ENCODE measurements around the gene SNCB.

DNA sequence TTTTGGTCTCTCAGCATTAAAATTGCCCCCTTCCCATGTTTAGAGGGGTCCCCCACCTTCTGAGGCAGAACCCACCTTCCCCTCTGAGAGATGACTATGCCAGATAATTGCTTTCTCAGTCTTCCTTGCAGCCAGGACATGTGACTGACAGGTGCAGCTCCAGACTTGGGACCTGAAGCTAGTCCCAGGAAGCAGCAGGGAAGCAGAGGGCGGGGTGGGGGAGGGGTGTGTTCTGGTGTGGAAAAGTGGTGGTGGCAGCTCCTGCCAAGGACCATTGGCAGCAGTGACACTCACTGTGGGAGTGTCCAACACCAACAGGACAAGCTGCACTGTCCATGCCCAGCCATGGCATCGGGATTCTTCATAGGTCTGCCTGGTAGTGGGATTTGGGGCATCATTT lies 2.4 kb upstream of the SNCB start:
- TF ChIP-seq MAFK (IDR thresholded peaks at IDR 0.05; ENCODE audit: low read depth, low read length): no peak
- TF ChIP-seq, protein P1, sequence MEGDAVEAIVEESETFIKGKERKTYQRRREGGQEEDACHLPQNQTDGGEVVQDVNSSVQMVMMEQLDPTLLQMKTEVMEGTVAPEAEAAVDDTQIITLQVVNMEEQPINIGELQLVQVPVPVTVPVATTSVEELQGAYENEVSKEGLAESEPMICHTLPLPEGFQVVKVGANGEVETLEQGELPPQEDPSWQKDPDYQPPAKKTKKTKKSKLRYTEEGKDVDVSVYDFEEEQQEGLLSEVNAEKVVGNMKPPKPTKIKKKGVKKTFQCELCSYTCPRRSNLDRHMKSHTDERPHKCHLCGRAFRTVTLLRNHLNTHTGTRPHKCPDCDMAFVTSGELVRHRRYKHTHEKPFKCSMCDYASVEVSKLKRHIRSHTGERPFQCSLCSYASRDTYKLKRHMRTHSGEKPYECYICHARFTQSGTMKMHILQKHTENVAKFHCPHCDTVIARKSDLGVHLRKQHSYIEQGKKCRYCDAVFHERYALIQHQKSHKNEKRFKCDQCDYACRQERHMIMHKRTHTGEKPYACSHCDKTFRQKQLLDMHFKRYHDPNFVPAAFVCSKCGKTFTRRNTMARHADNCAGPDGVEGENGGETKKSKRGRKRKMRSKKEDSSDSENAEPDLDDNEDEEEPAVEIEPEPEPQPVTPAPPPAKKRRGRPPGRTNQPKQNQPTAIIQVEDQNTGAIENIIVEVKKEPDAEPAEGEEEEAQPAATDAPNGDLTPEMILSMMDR (conservative IDR thresholded peaks at IDR 0.05; ENCODE audit: low read depth, low read length): no peak
- no peak for TF ChIP-seq BHLHE40 (IDR thresholded peaks at IDR 0.05; ENCODE audit: low read depth, low read length)
- no peak for TF ChIP-seq POLR2A (IDR thresholded peaks at IDR 0.05; ENCODE audit: low read depth, low read length)
- TF ChIP-seq SMC3 (IDR thresholded peaks at IDR 0.05; ENCODE audit: low read depth, low read length): no peak
- TF ChIP-seq RAD21 (IDR thresholded peaks at IDR 0.05; ENCODE audit: low read length): no peak
- no peak for TF ChIP-seq MAZ (IDR thresholded peaks at IDR 0.05; ENCODE audit: borderline replicate concordance, low read depth, low read length)
- TF ChIP-seq RCOR1 (IDR thresholded peaks at IDR 0.05; ENCODE audit: insufficient replicate concordance, low read length): no peak
- TF ChIP-seq NFE2L2 (IDR thresholded peaks at IDR 0.05; ENCODE audit: low read depth, low read length): no peak
- TF ChIP-seq, protein P2, sequence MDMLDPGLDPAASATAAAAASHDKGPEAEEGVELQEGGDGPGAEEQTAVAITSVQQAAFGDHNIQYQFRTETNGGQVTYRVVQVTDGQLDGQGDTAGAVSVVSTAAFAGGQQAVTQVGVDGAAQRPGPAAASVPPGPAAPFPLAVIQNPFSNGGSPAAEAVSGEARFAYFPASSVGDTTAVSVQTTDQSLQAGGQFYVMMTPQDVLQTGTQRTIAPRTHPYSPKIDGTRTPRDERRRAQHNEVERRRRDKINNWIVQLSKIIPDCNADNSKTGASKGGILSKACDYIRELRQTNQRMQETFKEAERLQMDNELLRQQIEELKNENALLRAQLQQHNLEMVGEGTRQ (IDR thresholded peaks at IDR 0.05; ENCODE audit: low read depth, low read length): no peak
- TF ChIP-seq CEBPB (IDR thresholded peaks at IDR 0.05; ENCODE audit: low read depth, low read length): no peak

Measured in IMR-90 (cell line).